ENCODE results near the gene DTD1. TPM values are rescaled to one million over a fixed set of nuclear protein-coding genes. Genes with fewer than 3 reads are reported as not detected.

The DTD1 gene
- total and polyA plus RNA-seq, 2 of the 13 experiments (the other 11 are each of a cell fraction or from before 2014, with no cell fraction given) = 41.2 to 79.3 TPM

DNA sequence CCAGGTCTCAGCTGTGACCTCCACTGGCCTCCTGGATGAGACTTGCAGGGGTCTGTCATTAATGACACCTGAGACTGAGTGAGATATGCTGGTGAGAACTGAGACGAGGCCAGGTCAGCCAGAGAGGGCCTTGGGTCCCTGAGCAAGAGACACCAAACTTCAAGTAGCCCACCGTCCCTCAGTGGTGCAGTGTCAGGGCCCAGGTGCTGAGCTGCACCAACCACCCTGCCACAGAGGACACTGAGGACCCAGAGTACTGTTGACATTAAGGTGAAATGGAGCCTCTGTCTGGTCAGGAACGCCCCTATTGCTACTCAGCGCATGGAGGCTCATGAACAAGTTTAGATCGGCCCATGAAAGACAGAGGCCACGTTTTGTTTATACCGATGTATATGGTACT is 161.7 kb downstream of the DTD1 start:
- TF ChIP-seq ZNF343 (CRISPR knock-in tag; IDR thresholded peaks at IDR 0.05) (no peak), ZNF788 (CRISPR knock-in tag; IDR thresholded peaks at IDR 0.05; ENCODE audit: borderline replicate concordance) (no peak), SATB2 (CRISPR knock-in tag; IDR thresholded peaks at IDR 0.05) (no peak), ZNF296 (CRISPR knock-in tag; conservative IDR thresholded peaks at IDR 0.05) (no peak), ZNF773 (CRISPR knock-in tag; IDR thresholded peaks at IDR 0.05; ENCODE audit: borderline replicate concordance) (no peak), CBX2 (IDR thresholded peaks at IDR 0.05; ENCODE audit: low read depth, low read length) (no peak), CBX2 (CRISPR knock-in tag; IDR thresholded peaks at IDR 0.05; ENCODE audit: low read depth) (no peak), KAT8 (CRISPR knock-in tag; IDR thresholded peaks at IDR 0.05) (no peak), KLF15 (CRISPR knock-in tag; IDR thresholded peaks at IDR 0.05; ENCODE audit: borderline replicate concordance) (no peak), MED13 (CRISPR knock-in tag; IDR thresholded peaks at IDR 0.05) (no peak), SRSF4 (IDR thresholded peaks at IDR 0.05; ENCODE audit: low read depth, low read length, poor library complexity, severe bottlenecking) (no peak), ZBTB38 (CRISPR knock-in tag; IDR thresholded peaks at IDR 0.05) (no peak), RXRB (CRISPR knock-in tag; IDR thresholded peaks at IDR 0.05; ENCODE audit: borderline replicate concordance) (no peak), ARID2 (CRISPR knock-in tag; IDR thresholded peaks at IDR 0.05; ENCODE audit: borderline replicate concordance) (no peak), ZNF530 (CRISPR knock-in tag; IDR thresholded peaks at IDR 0.05; ENCODE audit: low read depth) (no peak)
- TF ChIP-seq, protein P1, sequence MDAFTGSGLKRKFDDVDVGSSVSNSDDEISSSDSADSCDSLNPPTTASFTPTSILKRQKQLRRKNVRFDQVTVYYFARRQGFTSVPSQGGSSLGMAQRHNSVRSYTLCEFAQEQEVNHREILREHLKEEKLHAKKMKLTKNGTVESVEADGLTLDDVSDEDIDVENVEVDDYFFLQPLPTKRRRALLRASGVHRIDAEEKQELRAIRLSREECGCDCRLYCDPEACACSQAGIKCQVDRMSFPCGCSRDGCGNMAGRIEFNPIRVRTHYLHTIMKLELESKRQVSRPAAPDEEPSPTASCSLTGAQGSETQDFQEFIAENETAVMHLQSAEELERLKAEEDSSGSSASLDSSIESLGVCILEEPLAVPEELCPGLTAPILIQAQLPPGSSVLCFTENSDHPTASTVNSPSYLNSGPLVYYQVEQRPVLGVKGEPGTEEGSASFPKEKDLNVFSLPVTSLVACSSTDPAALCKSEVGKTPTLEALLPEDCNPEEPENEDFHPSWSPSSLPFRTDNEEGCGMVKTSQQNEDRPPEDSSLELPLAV (CRISPR knock-in tag; conservative IDR thresholded peaks at IDR 0.05; ENCODE audit: low read depth) = no peak
- no peaks in the 10 kb centered on the region for H3K27me3 ChIP-seq (ENCODE audit: control insufficient read depth in 1 of 2, insufficient read depth in 2 of 2, low read length in 2 of 2)
- no peak overlapping the region for H3K27ac ChIP-seq (ENCODE audit: extremely low read length, insufficient read depth, low read length)
- POLR2A ChIA-PET = no interaction called here
- FAIRE-seq = no peak
- no peak overlapping the region for H3K4me3 ChIP-seq (replicated peaks in 1 of 3; ENCODE audit: insufficient read depth in 1 of 3, low read depth in 2 of 3, low read length in 3 of 3)
- intact Hi-C loops (cut with micrococcal nuclease; ENCODE audit: unreplicated experiment) (no loop called here), in situ Hi-C loops (cut with HindIII; ENCODE audit: extremely low pct_ligation_motif_present, low pct_unique_long_range_greater_than_20kb) (no loop called here)
- no peaks in the 10 kb centered on the region for H3K79me2 ChIP-seq (ENCODE audit: insufficient read depth, low read length)
- H3K9me3 ChIP-seq (ENCODE audit: low read length) = no peaks in the 10 kb centered on the region
- H4K20me1 ChIP-seq (ENCODE audit: insufficient read depth, low read length) = no peaks in the 10 kb centered on the region
- no peak overlapping the region for H3K9ac ChIP-seq (ENCODE audit: insufficient read depth, low read depth, low read length)
- no peak for DNase-seq (ENCODE audit: low spot score)
- WGBS (ENCODE audit: low lambda C conversion rate) = 83% methylated on average over 7 of the region's 7 CpGs
- H3K4me2 ChIP-seq (ENCODE audit: low read depth, low read length) = no peak overlapping the region
- peaks cover 13% of the 10 kb centered on the region for H3K4me1 ChIP-seq (ENCODE audit: insufficient read depth, low read length)
- BruUV-seq (replicated peaks) = no TSS peak
- no peak overlapping the region for H2AFZ ChIP-seq (ENCODE audit: low read length)
- peaks cover 3 to 6% of the 10 kb centered on the region in 2 experiments; a peak in 4 of 5 replicates for H3K36me3 ChIP-seq (replicated peaks in 1 of 2; ENCODE audit: control insufficient read depth in 1 of 2, insufficient read depth in 2 of 2, low read length in 2 of 2)
- no peak; the same call in 2 of the 3 replicates for ATAC-seq
- CTCF ChIA-PET (ENCODE audit: low intra/inter-chr PET ratio, low total read pairs) = no interaction called here
